Suppressor macrophage treated with lipopolysaccharide for 1 hour (primary cell): ENCODE data around the gene MRPL14.

ENCODE experiments used
- DNase-seq, 3 donors: peaks; one replicate each; pipeline ENCODE4 v3.0.0-alpha.2; 2020 to 2022

Gene MRPL14

GRCh38 chr6:44064089-44064947, 62.9 kb downstream of the MRPL14 start:
- DNase-seq = peak; percentile 97 to 99 (median 98)

- DNase-seq = no peak
These were observed 63.6 kb downstream of the MRPL14 start for GRCh38 chr6:44063561-44064059.
